NCI-H146 treated with DMSO at 0.1 percent for 48 hours (cell line): ENCODE data around the gene SSX4B.
"Not testable (repeated sequence)": the region's sequence is repeated elsewhere in the genome, so short reads cannot be mapped to it uniquely, and the experiment has no call there.

Experiments
- DNase-seq: peaks from one replicate; lab custom pipeline; 2025; ENCODE audit not compliant: unreplicated experiment; lab: John Stamatoyannopoulos, UW

Gene SSX4B, protein sequence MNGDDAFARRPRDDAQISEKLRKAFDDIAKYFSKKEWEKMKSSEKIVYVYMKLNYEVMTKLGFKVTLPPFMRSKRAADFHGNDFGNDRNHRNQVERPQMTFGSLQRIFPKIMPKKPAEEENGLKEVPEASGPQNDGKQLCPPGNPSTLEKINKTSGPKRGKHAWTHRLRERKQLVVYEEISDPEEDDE

DNA sequence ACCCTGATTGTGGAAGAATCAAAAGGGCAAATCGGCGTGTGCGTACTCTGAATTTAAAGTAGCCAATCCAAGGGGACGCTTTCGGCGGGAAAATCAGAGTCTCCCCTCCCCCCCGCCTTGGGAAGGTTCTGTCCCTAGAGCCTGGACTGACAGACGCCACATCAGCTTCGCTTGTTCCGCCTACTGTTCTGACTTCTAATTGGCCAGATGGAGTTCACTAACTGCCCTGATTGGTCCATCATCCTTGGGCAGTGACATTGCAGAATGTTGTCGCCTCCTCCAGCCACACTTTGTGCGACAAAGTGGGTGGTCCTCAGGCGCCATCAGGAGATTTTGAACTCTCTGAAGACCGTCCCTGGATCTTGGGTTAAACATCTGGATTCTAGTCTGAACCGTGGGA lies at the start of gene SSX4B:
Gene SSX4B, minus strand, starts transcription at position 101 of the 400 bp plus-strand sequence. CDS start 588 bp downstream, outside the sequence.
- DNase-seq = not testable (repeated sequence)

DNA sequence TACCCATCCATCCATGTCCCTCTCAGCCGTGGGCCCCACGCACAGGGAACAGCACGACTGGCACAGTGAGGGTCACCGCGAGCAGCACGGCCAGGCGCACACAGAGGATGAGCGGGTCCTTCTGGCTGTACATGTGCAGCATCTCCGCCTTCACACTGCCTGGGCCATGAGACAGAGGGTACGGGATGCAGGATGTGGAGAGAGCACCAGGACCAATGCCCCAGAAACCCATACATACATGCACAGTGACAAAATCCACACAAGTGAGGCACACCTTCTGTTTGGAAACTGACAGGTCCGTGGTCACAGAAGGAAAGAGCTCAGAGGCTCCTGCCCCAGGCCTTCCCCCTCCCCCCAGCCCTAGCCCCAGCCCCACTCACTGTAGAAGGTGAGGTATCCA lies 48.8 kb upstream of the SSX4B start:
- no peak for DNase-seq

DNA sequence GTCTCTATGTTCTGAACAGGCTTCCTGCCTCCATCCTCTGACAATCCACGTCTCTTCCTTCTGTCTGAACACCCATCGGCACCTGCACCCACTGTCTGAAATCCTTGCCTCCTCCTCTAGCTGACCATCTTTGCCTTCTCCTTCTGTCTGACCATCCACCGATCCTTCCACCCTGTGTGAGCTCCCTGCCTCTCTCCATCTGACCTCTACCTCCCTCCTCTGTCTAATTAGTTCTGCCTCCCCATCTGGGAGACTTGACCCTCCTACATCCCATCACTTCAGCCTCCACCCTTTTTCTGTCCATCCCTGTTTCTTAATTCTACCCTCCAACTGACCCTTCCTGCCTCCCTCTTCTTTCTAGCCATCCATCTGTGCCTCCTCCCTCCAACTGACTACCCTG lies 48.3 kb upstream of the SSX4B start:
- DNase-seq = no peak

DNA sequence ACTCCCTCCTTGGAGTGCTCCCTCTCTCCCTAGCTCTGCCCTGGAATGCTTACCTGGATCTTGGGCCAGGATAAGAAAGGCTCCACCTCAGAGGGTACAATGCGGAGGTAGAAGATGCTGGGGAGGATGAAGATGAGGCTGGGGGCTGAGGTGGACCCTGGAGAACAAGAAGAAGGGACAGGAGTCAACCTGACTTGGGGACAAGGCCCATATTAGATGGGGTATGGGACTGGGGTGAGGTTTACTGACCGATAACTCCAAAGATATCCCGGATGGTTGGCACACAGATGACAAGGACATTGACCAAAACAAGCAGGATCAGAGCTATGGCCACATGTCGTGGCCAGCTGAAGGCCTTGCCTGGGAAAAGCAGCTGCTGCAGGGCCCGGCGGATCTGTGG lies 47.7 kb upstream of the SSX4B start:
- DNase-seq = no peak

DNA sequence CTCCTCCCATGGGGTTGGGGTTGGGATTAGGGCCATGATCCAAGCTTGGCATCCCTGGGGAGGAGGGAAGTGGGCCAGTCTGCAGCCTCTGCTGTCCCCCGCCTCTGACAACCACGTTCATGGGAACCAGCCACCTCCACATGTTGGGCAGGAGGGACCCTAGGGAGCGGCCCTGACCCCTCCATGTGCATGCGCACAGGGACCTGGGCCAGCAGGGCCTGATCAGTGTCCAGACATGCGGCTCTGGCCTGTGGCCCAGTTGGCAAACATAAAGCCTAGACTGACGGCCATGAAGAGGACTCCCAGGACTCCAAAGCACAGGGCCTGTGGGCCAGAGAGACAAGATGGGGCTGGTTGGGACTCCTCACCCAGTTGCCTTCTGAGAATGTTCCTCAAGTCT lies 47.0 kb upstream of the SSX4B start:
- DNase-seq = no peak

DNA sequence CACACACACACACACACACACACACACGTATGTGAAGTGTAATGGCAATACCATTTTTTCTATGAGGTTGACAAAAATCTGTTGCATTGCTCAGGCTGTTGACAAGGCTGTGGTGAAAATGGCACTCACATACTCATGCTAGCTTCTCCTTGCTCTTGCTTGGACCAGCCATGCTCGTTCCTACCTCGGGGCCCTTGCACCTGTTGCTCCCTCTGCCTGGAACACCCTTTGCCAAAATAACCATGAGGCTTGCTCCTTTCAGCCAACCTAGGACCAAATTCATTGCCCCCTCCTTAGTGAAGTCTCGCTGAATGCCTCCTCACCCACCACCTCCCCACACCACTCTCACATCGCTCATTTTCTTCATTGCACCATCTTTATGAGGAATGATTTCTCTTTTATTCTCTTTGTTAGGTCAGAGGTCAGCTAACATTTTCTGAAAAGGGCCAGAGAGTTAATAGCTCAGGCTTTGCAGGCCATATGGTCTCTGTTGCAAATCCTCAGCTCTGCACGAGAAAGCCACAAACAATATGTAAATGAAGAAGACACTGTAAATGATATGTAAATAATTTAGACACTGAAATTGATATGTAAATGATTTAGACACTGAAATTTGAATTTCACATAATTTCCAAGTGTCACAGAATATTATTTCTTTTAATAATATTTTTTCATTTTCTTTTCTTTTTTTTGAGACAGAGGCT lies 45.0 kb upstream of the SSX4B start:
- no peak for DNase-seq

DNA sequence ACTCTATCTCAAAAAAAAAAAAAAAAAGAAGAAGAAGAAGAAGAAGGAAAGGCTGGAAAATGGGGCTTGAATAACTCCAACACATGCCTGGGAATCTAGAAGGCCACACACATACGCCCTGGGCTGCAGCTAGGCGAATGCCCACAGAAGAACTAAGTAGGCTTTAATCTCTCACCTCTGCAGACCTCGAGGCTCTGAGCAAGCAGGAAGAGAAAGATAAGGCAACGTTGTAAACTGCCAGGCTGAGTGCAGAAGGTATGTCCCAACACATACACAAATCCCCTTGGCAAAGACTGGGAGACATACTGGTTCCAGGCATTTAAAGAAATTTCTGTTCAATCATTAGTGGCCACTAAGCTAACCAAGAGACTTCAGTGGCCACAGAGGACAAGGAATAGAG lies 39.9 kb upstream of the SSX4B start:
- no peak for DNase-seq

DNA sequence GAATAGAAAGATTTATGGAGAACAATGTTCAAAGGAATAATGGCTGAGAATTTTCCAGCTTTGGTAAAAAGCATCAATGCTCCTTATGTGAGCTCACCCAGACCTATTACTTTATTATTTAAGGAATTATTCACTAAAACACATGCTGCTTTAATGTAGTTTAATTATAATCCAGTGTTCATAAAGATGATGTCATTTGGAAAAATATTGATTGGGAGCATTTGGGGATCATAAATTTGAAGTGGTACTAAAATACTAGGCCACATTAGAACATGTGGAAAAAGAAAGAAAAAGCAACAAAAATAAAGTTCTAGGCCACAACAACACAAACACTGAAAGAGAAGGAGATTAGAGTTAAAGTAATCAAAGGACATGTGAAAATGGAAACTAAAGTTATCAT lies 38.3 kb upstream of the SSX4B start:
- DNase-seq = no peak

DNA sequence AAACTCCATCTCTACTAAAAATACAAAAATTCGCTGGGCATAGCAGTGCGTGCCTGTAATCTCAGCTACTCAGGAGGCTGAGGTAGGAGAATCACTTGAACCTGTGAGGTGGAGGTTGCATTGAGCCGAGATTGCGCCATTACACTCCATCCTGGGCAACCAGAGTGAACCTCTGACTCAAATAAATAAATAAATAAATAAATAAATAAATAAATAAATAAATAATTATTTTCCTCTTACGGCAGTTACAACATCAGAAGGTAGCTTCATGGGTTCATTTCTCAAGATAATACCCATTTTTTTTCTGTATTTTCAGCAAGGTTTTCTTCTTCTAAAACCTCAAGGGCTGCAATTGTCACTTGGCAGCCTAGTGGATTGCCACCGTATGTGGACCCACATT lies 35.4 kb upstream of the SSX4B start:
- not testable (repeated sequence) for DNase-seq

DNA sequence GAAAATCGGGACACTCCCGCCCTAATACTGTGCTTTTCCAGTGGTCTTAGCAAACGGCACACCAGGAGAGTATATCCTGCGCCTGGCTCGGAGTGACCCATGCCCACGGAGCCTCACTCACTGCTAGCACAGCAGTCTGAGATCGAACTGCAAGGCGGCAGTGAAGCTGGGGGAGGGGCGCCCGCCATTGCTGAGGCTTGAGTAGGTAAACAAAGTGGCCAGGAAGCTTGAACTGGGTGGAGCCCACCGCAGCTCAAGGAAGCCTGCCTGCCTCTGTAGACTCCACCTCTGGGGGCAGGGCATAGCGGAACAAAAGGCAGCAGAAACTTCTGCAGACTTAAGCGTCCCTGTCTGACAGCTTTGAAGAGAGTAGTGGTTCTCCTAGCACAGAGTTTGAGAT lies 22.0 kb upstream of the SSX4B start:
- DNase-seq = not testable (repeated sequence)

DNA sequence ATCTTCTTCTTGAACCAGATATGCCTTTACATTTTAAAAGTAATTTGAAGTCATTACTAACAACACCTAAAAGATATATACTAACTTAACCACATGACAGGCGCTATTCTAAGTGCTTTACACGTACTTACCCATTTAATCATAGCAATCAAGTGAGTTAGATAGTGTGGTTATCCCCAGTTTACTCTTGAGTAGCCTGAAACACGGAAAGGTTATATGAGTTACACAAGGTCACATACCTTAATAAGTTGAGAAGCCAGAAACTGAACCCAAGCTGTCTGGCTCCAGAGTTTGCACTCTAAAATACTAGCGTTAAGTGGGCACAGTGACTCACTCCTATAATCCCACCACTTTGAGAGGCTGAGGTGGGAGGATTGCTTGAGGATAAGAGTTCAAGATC lies 18.4 kb upstream of the SSX4B start:
- DNase-seq = not testable (repeated sequence)

DNA sequence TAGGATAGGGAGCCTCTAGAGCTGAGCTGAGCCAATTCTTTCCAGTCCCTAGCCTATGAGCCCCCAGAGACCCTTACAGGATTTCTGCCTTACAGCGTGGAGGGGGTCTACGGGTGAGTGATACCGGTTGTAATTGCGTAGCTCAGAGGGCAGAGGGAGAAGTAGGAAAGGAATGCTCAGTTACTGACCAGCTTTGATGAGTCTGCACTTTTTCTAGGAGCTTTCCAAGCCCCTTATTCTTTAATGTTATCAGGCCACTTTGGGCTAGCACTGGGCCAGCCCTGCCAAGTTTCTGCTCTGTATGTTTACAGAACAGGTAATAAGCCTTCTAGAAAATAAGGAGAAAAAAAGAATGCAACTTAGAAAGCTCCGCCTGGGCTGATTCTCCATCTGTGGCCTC lies 17.8 kb upstream of the SSX4B start:
- DNase-seq = not testable (repeated sequence)

DNA sequence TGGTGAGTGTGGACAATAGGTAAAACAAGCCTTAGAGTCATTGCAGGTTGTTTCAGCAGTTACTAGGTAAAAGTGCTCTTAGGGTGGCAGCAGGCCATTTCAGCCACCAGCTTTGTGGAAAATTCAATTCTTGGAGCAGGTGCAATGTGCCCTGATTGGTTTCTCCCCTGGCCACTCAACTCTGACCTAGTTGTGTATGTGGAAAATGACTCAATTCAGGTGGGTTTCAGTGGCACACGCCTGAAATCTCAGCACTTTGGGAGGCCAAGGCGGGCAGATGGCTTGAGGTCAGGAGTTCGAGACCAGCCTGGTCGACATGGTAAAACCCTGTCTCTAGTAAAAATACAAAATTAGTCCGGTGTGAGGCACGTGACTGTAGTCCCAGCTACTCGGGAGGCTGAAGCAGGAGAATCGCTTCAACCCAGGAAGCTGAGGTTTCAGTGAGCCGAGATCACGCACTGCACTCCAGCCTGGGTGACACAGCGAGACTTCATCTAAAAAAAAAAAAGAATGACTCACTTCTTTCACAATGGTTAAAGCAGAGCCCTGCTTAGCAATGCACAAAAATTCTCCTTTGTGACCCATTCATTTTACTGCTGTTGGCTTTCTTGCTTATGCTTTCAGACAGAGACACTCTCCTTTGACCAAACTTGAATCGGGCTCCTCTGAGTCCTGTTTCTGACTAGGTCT lies 15.4 kb upstream of the SSX4B start:
- not testable (repeated sequence) for DNase-seq

DNA sequence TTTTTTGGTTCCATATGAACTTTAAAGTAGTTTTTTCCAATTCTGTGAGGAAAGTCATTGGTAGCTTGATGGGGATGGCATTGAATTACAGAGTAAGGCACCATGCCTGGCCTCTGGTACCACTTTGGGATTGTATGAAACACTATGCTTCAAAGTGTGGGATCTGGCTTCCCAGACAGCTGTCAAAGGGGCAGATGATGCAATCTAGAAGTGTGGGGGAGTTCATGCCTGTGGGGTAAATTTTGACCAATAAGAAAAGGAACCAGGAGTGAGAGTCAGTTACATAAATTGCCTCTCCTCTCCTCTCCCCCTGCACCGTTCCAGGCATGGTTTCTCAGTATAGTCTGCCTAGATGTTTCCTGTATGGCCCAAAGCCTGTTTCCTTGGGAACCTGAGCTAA lies 13.9 kb downstream of the SSX4B start:
- DNase-seq = not testable (repeated sequence)

DNA sequence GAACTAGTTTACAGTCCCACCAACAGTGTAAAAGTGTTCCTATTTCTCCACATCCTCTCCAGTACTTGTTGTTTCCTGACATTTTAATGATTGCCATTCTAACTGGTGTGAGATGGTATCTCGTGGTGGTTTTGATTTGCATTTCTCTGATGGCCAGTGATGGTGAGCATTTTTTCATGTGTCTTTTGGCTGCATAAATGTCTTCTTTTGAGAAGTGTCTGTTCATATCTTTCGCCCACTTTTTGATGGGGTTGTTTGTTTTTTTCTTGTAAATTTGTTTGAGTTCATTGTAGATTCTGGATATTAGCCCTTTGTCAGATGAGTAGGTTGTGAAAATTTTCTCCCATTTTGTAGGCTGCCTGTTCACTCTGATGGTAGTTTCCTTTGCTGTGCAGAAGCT lies 14.8 kb downstream of the SSX4B start:
- not testable (repeated sequence) for DNase-seq

DNA sequence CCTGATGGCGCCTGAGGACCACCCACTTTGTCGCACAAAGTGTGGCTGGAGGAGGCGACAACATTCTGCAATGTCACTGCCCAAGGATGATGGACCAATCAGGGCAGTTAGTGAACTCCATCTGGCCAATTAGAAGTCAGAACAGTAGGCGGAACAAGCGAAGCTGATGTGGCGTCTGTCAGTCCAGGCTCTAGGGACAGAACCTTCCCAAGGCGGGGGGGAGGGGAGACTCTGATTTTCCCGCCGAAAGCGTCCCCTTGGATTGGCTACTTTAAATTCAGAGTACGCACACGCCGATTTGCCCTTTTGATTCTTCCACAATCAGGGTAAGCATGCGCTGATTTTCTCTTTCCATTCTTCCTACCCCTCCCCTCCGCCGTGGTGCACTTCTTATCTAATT lies 28.5 kb downstream of the SSX4B start, which contains the start of gene SSX4:
Gene SSX4, plus strand, starts transcription at position 301 of the 400 bp plus-strand sequence. CDS start 515 bp downstream, outside the sequence.
- not testable (repeated sequence) for DNase-seq

DNA sequence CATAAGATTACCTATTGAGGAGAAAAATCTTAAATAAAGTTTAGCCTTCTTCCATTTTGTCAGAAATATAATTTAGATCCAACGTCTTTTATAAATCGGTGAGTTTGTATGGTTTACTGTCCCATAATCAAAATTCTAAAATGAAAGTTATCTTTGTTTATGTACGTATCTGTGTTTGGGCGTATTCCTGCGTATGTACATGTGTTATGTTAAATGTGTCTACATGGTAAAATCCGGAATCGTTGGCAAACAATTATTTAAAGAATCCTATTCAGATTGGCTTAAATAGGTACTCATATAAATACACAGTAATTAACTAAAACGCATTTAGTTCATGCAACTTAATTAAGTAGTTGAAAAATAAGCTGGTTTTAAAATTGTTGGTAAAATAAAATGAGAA lies 41.4 kb downstream of the SSX4B start:
- DNase-seq = not testable (repeated sequence)

DNA sequence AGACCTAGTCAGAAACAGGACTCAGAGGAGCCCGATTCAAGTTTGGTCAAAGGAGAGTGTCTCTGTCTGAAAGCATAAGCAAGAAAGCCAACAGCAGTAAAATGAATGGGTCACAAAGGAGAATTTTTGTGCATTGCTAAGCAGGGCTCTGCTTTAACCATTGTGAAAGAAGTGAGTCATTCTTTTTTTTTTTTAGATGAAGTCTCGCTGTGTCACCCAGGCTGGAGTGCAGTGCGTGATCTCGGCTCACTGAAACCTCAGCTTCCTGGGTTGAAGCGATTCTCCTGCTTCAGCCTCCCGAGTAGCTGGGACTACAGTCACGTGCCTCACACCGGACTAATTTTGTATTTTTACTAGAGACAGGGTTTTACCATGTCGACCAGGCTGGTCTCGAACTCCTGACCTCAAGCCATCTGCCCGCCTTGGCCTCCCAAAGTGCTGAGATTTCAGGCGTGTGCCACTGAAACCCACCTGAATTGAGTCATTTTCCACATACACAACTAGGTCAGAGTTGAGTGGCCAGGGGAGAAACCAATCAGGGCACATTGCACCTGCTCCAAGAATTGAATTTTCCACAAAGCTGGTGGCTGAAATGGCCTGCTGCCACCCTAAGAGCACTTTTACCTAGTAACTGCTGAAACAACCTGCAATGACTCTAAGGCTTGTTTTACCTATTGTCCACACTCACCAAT lies 43.9 kb downstream of the SSX4B start:
- DNase-seq = not testable (repeated sequence)

DNA sequence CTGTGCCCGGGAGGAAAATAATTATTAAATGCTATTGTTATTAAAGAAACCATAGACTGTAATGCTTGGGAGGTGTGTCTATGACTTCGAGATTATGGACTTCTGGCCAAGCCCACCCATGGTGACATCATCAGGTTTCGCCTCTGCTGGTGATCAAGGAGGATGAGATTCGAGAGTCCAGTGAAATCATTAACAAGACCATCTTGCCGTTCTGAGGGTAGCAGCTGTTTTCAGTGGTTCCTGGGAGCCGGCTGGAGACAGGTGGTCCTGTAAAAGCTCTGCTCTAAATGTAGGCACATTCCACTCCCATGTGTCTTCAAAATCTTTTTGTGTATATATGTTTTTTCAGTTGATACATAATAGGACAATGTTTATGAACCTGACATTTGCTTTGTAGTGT lies 52.5 kb downstream of the SSX4B start:
- DNase-seq = not testable (repeated sequence)

DNA sequence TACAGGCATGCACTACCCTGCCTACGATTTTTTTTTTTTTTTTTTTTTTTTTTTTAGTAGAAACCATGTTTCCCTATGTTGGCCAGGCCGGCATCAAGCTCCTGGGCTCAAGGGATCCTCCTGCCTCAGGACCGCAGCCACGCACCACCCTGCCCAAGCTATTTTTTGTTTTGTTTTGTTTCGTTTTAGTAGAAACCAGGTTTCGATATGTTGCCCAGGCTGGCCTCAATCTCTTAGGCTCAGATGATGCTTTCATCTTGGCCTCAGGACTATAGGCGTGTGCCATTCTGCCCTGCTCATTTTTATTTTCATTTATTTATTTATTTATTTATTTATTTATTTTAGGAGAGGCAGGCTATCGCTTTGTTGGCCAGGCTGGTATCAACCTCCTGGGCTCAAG lies 54.1 kb downstream of the SSX4B start:
- no peak for DNase-seq

DNA sequence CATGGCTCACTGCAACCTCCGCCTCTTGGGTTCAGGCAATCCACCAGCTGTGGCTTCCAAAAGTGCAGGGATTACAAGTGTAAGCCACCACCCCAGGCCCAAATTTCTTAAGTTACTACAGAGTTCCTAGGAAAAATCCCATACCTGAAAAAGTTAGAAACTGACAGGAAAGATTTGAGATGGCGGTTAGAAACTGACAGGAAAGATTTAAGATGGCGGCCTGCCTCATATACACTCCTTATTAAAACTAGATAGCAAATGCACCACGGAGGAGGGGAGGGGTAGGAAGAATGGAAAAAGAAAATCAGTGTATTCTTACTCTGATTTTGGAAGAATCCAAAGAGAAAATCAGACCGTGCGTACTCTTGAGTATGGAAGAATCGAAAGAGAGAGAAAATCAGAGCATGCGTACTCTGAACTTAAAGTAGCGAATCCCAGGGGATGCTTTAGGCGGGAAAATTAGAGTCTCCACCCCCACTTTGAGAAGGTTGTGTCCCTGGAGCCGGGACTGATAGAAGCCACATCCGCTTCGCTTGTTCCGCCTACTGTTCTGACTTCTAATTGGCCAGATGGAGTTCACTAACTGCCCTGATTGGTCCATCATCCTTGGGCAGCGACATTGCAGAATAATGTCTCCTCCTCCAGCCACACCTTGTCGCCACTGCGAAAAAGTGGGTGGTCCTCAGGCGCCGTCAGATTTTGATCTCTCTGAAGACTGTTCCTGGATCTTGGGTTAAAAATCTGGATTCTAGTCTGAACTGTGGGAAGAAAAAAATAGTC lies 55.3 kb downstream of the SSX4B start, which contains the start of gene SSX3:
Gene SSX3, minus strand, starts transcription at position 389 of the 780 bp plus-strand sequence. CDS start 1,454 bp downstream, outside the sequence.
- not testable (repeated sequence) for DNase-seq
